ENCODE measurements around the gene AOPEP. TPM values are rescaled to one million over a fixed set of nuclear protein-coding genes. Genes with fewer than 3 reads are reported as not detected.

The AOPEP gene
- total and polyA plus RNA-seq, 2 of the 13 experiments (the other 11 are each of a cell fraction or from before 2014, with no cell fraction given), result 22.2 to 41.6 TPM

- TF ChIP-seq ZBTB33 (CRISPR knock-in tag; IDR thresholded peaks at IDR 0.05) (no peak), SKIL (CRISPR knock-in tag; IDR thresholded peaks at IDR 0.05; ENCODE audit: borderline replicate concordance) (no peak), MEIS1 (CRISPR knock-in tag; IDR thresholded peaks at IDR 0.05; ENCODE audit: borderline replicate concordance) (no peak), ZNF749 (CRISPR knock-in tag; IDR thresholded peaks at IDR 0.05; ENCODE audit: borderline replicate concordance) (no peak), PHF8 (CRISPR knock-in tag; IDR thresholded peaks at IDR 0.05) (no peak), THAP11 (CRISPR knock-in tag; IDR thresholded peaks at IDR 0.05) (peak; percentile 45; the same call in 1 of the 2 replicates), NCOA2 (CRISPR knock-in tag; IDR thresholded peaks at IDR 0.05) (peak; percentile 70), TRIM22 (IDR thresholded peaks at IDR 0.05) (no peak), MAFK (conservative IDR thresholded peaks at IDR 0.05 in 1 of 2, IDR thresholded peaks at IDR 0.05 in 1 of 2; ENCODE audit: low read length in 2 of 2) (no peak), PHF20 (CRISPR knock-in tag; IDR thresholded peaks at IDR 0.05) (no peak), MXI1 (IDR thresholded peaks at IDR 0.05; ENCODE audit: borderline replicate concordance, low read depth, low read length) (no peak), EEA1 (CRISPR knock-in tag; IDR thresholded peaks at IDR 0.05; ENCODE audit: borderline replicate concordance) (no peak), RNF219 (CRISPR knock-in tag; IDR thresholded peaks at IDR 0.05) (no peak), ZBTB21 (CRISPR knock-in tag; IDR thresholded peaks at IDR 0.05) (no peak), FOSL2 (CRISPR knock-in tag; IDR thresholded peaks at IDR 0.05) (peak; percentile 92), ZNF124 (CRISPR knock-in tag; IDR thresholded peaks at IDR 0.05) (no peak), ZNF292 (CRISPR knock-in tag; IDR thresholded peaks at IDR 0.05; ENCODE audit: borderline replicate concordance, low read depth) (no peak), ZFY (CRISPR knock-in tag; IDR thresholded peaks at IDR 0.05) (no peak), KDM2A (CRISPR knock-in tag; IDR thresholded peaks at IDR 0.05; ENCODE audit: borderline replicate concordance, low read depth) (no peak), BATF2 (CRISPR knock-in tag; IDR thresholded peaks at IDR 0.05) (no peak), KDM3A (CRISPR knock-in tag; IDR thresholded peaks at IDR 0.05; ENCODE audit: low read depth) (no peak)
Measured at GRCh38 chr9:94853887-94854286, 127.4 kb downstream of the AOPEP start (continued).
